Motor neuron (in vitro differentiated cells): ENCODE results near the gene P3H3. TPM values are rescaled to one million over a fixed set of nuclear protein-coding genes. Genes with fewer than 3 reads are reported as not detected.

Source experiments
- ATAC-seq, 8 experiments: fragments of 200-7000 bp; cut with Tn5 transposase; replicated peaks in 6 of 8; 2 replicates each; pipeline ENCODE4 v1.8.0; 2021; ENCODE audit warnings: mild to moderate bottlenecking in 8 of 8, moderate library complexity in 8 of 8
- H3K27ac ChIP-seq, 2 donors: fragments of 250-450 bp; sonication (Bioruptor Pico); 2 replicates each; pipeline ENCODE4 v1.9.0; 2021; ENCODE audit warnings: antibody characterized with exemption in 2 of 2, mild to moderate bottlenecking in 2 of 2, moderate library complexity in 1 of 2
- H3K4me1 ChIP-seq, 2 donors: fragments of 250-450 bp; sonication (Bioruptor Pico); replicated peaks in 1 of 2; 2 replicates each; pipeline ENCODE4 v1.6.1; 2021; ENCODE audit warnings: antibody characterized with exemption in 2 of 2, mild to moderate bottlenecking in 2 of 2, moderate library complexity in 1 of 2
- H3K4me3 ChIP-seq, 5 donors: fragments of 250-450 bp; sonication (Bioruptor Pico); 2 replicates each; pipeline ENCODE4 v1.9.0; 2021; ENCODE audit warnings: antibody characterized with exemption in 5 of 5, mild to moderate bottlenecking in 5 of 5, moderate library complexity in 4 of 5
- WGBS, 10 experiments: fragments of 450-650 bp; shearing (Covaris generic); methylation state at CpG; one replicate each; pipeline ENCODE4 v1.0.0; 2022; 5-methylcytosine and 5-hydroxymethylcytosine counted together
- in situ Hi-C, 9 experiments: fragments of 400-800 bp; cut with MboI; loops; one replicate each; pipeline ENCODE4 v1.15.0; 2021; ENCODE audit warnings: low sequenced_read_pairs in 9 of 9, low pct_unique_long_range_greater_than_20kb in 2 of 9; ENCODE audit not compliant: unreplicated experiment in 9 of 9
- total RNA-seq, 8 experiments: library from RNA; unstranded; fragments of 300-600 nt; gene quantifications; 2 replicates each; pipeline versions ENCODE4 v1.2.3 to v1.2.4, GENCODE V29; 2022

Gene P3H3
- total RNA-seq, 8 experiments from 2014 or later = 9.9 to 31.2 (median 17.8) TPM

DNA sequence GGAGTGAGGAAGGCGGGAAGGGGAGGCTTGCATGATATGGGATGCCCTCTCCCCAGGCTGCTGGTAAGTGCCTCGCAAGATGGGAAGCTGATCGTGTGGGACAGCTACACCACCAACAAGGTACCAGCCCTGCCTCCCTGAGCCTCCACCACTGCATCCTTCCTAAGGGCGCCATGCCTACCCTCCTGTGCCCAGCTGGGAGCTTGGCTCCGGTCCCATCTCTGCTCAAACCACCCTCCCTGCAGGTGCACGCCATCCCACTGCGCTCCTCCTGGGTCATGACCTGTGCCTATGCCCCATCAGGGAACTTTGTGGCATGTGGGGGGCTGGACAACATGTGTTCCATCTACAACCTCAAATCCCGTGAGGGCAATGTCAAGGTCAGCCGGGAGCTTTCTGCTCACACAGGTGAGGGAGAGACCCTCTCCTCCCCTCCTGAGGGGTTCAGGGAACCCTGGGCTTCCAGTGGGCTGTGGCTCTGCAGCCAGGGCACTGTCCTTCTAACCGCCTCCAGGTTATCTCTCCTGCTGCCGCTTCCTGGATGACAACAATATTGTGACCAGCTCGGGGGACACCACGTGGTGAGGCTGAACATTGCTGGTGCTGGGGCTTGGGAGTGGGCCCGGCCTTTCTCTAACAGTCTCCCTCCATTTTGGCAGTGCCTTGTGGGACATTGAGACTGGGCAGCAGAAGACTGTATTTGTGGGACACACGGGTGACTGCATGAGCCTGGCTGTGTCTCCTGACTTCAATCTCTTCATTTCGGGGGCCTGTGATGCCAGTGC is 15.1 kb downstream of the P3H3 start:
- Histone ChIP-seq H3K27ac (no peak overlapping the region), H3K4me3 (no peak overlapping the region), H3K4me1 (peaks cover 20 to 28% of the 10 kb centered on the region in 2 donors)
- ATAC-seq = peak in 1 of 8 experiments; percentile 63
- WGBS, 10 experiments = 40 to 100% (median 100%) methylated on average over 1 to 3 of the region's 16 CpGs; no CpG with 5 or more reads in 2 of the 10 experiments
- in situ Hi-C loops = loop anchor here in 1 of 9 experiments (25.0 kb wide), 1 partner anchor 106 kb away; no protein-coding TSS in a partner anchor

DNA sequence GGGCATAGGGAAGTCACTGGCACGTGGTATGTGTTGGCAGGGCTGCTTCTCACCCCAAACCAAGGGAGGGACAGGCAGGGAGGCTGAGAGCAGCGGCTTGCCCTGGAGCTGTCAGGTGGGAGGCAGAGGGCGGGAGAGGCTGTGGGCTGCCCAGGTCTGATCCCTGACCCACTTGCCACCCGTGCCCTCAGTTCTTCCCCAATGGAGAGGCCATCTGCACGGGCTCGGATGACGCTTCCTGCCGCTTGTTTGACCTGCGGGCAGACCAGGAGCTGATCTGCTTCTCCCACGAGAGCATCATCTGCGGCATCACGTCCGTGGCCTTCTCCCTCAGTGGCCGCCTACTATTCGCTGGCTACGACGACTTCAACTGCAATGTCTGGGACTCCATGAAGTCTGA is 17.2 kb downstream of the P3H3 start:
- no peak for ATAC-seq
- Histone ChIP-seq H3K4me3 (no peak overlapping the region), H3K4me1 (peaks cover 4 to 11% of the 10 kb centered on the region in 2 donors), H3K27ac (no peak overlapping the region)
- 88 to 100% (median 96%) methylated on average over 1 to 8 of the region's 17 CpGs; no CpG with 5 or more reads in 6 of the 10 experiments for WGBS, 10 experiments
- in situ Hi-C loops = loop anchor here in 1 of 9 experiments (25.0 kb wide), 1 partner anchor 108 kb away; no protein-coding TSS in a partner anchor

DNA sequence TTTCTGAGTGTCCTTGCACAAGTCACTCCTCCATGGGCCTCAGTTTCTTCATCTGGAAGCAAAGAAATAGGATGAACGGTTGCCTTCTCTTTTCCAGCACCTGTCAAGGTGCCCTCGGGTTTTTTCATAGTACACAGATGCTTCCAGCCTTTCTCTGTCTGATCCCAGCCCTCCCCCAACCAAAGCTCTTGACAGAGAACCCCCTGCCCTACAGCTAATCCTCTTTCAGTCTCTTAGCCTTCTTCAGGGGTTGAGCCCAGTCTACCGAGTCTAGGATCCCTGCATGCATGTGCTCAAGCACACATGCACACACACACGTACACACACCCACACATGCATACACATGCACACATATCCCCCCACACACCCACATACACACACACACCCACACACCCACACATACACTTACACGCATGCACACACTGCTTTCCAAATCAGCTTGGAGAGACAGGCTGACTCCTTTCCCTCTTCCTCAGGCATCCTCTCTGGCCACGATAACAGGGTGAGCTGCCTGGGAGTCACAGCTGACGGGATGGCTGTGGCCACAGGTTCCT is 18.2 kb downstream of the P3H3 start:
- Histone ChIP-seq H3K4me3 (no peak overlapping the region), H3K4me1 (peaks cover 0 to 1% of the 10 kb centered on the region in 2 donors), H3K27ac (no peak overlapping the region)
- in situ Hi-C loops = loop anchor here in 1 of 9 experiments (25.0 kb wide), 1 partner anchor 109 kb away; no protein-coding TSS in a partner anchor
- ATAC-seq = no peak
- 0 to 94% (median 75%) methylated on average over 1 to 4 of the region's 7 CpGs; no CpG with 5 or more reads in 4 of the 10 experiments for WGBS, 10 experiments

DNA sequence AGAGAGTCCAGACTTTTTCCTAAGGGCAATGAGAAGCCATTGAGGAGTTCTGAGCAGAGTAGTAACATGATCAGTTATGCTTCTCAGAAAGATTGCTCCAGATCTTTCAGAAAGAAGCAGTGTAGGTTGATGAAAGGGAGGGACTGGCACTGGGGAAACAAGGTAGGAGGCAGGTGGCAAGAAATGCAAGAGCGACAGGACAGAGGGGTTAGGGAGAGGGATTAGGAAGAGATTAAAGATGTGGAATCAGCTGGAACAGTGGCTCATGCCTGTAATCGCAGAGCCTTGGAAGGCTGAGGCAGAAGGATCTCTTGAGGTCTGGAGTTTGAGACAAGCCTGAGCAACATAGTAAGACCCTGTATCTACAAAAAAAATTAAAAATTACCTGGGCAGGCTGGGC is 19.5 kb downstream of the P3H3 start:
- H3K4me3 ChIP-seq = no peak overlapping the region
- no peak overlapping the region for H3K27ac ChIP-seq
- in situ Hi-C loops = loop anchor here in 1 of 9 experiments (25.0 kb wide), 1 partner anchor 110 kb away; no protein-coding TSS in a partner anchor
- H3K4me1 ChIP-seq = no peaks in the 10 kb centered on the region
- no peak for ATAC-seq
- WGBS, 10 experiments = 90 to 100% (median 100%) methylated on average over 1 to 2 of the region's 2 CpGs

DNA sequence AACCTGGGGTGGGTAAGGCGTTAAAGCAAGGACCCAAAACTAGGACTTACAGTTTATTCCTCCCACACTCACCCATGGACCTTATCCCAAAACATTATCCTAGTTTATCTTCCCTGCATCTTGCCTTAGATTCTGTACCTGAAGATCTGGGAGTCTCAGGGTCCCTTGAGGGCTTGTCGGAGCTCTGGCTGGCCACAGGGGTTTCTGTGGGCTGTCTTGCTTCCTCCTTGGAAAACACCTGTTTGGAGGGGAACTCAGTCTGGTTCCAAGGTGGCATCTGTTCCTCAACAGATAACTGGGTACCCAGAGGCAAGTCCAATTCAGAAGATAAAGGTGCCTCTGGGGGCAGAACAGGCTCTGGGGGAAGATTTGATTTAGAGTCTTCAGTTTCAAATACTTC is 21.2 kb downstream of the P3H3 start:
- peaks cover 11% of the 10 kb centered on the region in 2 donors for H3K4me1 ChIP-seq
- WGBS, 10 experiments = 75 to 100% (median 86%) methylated on average over 1 to 2 of the region's 2 CpGs; no CpG with 5 or more reads in 6 of the 10 experiments
- no peak overlapping the region for H3K27ac ChIP-seq
- in situ Hi-C loops = loop anchor here in 1 of 9 experiments (25.0 kb wide), 1 partner anchor 112 kb away; no protein-coding TSS in a partner anchor
- ATAC-seq = no peak
- H3K4me3 ChIP-seq = no peak overlapping the region

DNA sequence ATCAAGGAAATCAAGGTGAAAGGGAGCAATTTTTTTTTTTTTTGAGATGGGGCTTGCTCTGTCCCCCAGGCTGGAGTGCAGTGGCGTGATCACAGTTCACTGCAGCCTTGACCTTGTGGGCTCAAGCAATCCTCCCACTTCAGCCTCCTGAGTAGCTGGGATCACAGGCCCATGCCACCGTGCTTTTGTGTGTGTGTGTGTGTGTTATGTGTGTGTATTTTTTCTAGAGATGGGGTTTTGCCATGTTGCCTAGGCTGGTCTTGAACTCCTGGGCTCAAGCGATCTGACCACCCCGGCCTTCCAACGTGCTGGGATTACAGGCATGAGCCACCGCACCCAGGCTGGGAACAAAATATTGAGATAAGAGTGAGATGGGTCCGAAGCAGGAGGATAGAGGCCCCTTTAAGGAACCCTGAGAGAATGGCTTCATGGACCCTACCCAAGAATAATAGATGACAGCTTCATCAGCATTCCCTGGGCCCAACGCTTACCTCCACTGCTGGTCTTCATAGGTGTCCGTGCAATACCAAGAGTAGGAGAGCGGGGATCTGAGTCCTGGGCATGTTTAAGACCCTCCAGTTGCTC is 21.9 kb downstream of the P3H3 start:
- in situ Hi-C loops = loop anchor here in 1 of 9 experiments (25.0 kb wide), 1 partner anchor 113 kb away; no protein-coding TSS in a partner anchor
- ATAC-seq = no peak
- WGBS, 10 experiments = 40 to 93% (median 62%) methylated on average over 1 to 10 of the region's 10 CpGs; no CpG with 5 or more reads in 3 of the 10 experiments
- no peak overlapping the region for H3K27ac ChIP-seq
- peaks cover 11% of the 10 kb centered on the region in 2 donors for H3K4me1 ChIP-seq
- peak overlapping the region in 1 of 5 donors; percentile 62 for H3K4me3 ChIP-seq

DNA sequence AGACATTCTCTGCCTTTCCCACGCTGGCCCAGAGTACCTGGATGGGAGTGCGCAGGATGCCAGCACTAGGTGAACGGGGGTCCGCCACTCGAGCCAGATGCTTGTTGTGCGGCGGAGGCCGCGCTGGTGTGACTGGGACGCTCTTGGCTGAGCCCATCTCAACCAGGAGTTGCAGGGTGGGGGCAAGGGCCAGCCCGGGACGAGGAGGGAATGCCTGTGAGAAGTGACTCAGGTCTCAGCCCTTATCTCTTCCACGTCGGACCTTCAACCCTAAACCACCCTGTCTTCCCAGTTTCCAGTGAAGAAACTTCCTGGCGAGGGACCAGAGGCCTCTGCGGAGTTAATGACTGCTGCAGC is 22.6 kb downstream of the P3H3 start:
- 0 to 40% (median 11%) methylated on average over 1 to 10 of the region's 16 CpGs; no CpG with 5 or more reads in 4 of the 10 experiments for WGBS, 10 experiments
- Histone ChIP-seq H3K27ac (peak overlapping the region in 1 of 2 donors; percentile 10), H3K4me1 (peaks cover 11% of the 10 kb centered on the region in 2 donors), H3K4me3 (peak overlapping the region in 1 of 5 donors; percentile 62)
- in situ Hi-C loops = no loop called here
- no peak for ATAC-seq

DNA sequence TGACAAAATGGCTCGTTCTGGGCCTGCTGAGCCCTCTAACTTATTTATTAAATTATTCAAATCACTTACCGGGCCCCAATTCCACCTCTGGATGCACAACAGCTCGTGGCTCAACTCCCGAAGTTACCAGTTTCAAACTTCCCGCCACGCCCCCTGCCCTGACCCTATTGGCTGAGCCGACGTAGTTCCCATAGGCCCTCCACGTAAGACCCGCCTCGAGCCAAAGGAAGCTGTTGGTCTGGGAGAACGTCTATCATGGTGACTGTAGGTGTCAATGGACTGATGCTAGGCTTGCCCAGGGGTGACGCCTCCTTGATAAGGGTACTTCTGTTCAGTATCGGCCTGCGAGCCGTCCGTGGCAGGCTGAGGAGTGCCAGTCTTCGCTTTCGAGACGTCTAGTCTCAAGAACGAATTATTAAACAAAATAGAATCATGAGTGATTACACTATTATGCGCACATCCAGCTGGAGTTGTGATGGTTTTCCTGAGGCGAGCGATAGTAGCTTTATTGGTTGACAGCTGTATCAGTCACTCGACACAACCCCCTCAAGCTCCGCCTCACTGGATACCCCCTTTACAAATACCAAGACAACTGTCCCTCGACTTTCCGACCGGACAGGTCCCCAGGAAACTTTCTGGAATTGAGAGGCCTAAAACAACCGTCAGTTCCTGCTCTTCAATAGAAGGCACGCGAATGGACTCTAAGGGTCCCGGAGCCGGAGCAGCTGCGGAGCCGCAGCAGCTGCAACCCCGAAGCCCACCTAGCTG is 23.1 kb downstream of the P3H3 start, which contains the start of gene CDCA3:
CDCA3 (minus strand) TSS at position 134 of the 768 bp plus-strand sequence. CDS start 334 bp downstream, outside the sequence.
- in situ Hi-C loops = no loop called here
- peak; percentile 35 to 55 (median 49) for ATAC-seq
- H3K4me1 ChIP-seq = peaks cover 11% of the 10 kb centered on the region in 2 donors
- peak within 1 kb of the TSS; percentile 94 to 98 for H3K27ac ChIP-seq
- WGBS, 10 experiments = 0 to 3% (median 0%) methylated on average over 4 to 18 of the region's 37 CpGs; no CpG with 5 or more reads in 2 of the 10 experiments
- H3K4me3 ChIP-seq = peak within 1 kb of the TSS; percentile 62 to 83 (median 69)

DNA sequence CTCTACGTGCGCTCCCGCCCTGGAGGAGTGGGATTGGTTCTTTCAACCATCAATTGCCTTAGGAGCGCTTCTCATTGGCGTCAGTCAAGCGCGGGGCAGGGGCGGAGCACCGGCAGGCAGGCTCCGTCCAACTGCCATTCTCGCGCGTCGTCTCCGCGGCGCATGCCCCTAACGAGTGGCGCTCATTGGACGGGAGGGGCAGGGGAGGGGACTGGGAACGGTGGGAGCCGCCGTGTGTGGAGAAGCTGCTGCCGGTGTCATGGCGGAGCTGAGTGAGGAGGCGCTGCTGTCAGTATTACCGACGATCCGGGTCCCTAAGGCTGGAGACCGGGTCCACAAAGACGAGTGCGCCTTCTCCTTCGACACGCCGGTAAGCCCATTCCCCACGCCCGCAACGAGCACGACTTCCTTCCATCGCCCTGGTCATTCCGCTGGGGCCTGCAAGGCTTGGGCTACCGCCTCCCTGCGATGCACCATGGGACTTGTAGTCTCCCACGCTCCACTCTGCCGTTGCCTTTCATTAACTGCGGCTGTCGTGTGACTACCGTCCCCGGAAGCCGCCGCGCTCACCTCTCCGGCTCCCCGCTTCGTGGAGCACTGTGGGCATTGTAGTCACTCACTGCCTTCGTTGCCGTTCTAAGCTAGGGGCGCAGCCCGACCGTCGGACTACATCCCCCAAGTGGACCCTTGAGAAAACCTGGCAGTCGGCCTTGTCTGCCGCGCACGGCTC is 23.9 kb downstream of the P3H3 start, which contains the start of gene USP5:
USP5 (plus strand) TSS at position 230 of the 730 bp plus-strand sequence; CDS start at position 260, 30 bp downstream.
- in situ Hi-C loops = no loop called here
- Histone ChIP-seq H3K27ac (peak within 1 kb of the TSS; percentile 94 to 98), H3K4me1 (peaks cover 11% of the 10 kb centered on the region in 2 donors), H3K4me3 (peak within 1 kb of the TSS; percentile 62 to 83 (median 69))
- ATAC-seq = peak; percentile 78 to 88 (median 84)
- WGBS, 10 experiments = 0 to 2% (median 0%) methylated on average over 1 to 14 of the region's 65 CpGs; no CpG with 5 or more reads in 4 of the 10 experiments

DNA sequence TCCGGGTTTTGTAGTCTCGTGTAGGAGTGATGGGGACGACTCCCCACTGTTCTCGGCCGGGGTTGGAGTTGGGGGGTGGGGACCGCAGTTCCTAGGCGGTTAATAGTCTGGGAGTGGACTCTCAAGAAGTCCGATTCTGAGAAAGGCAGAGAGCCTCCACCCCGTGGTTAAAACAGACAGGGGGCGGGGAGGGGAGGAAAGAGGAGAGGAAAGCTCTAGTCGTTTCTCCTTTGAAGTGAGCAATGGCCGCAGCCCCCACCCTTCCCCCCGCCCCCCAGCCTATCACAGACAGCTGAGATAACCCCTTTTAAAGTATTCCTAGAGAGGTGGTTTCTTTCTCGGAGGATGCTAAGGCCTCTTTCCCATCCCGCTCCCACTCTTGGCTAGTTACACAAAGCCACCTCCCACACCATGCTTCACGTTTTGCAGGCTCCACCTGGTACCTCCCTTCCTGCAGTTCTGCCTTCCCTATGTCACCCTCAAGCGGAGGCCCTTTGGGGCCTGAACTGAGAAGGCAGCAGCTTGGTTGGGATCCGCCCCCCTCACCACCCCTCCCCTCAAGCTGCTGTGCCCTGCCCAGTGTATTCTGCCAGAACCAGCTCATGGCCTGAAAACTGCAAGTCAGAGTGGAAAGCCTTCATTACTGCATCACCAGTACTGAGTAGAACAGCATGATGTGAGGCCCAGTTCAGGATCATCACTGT is 24.6 kb downstream of the P3H3 start:
- 0 to 6% (median 0%) methylated on average over 1 to 3 of the region's 18 CpGs; no CpG with 5 or more reads in 5 of the 10 experiments for WGBS, 10 experiments
- ATAC-seq = peak; percentile 0 to 19 (median 12)
- peak overlapping the region; percentile 77 to 86 for H3K27ac ChIP-seq
- H3K4me3 ChIP-seq = peak overlapping the region; percentile 62 to 83 (median 69)
- H3K4me1 ChIP-seq = peaks cover 11% of the 10 kb centered on the region in 2 donors
- in situ Hi-C loops = no loop called here

DNA sequence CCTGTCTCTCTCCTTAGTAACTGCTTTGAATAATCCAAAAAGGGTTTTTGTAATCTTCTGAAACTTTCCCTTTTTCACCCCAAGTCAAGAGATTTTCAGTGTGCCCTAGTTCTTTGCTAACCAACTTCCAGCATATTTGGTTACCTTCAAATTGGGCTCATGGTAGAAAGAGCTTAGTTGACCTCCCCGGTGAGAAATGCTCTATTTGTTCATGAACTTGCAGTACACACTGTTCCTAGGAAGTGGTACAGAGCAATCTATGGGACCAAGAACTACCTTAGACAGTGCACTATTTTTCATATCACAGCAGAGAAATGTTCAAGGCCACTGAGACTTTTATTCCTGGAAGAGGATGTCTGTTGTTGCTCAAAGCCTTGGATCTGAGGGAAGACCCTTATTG is 25.4 kb downstream of the P3H3 start:
- WGBS, 10 experiments = 57 to 100% (median 86%) methylated on average over 1 of the region's 1 CpG; no CpG with 5 or more reads in 3 of the 10 experiments
- in situ Hi-C loops = no loop called here
- ATAC-seq = no peak
- Histone ChIP-seq H3K27ac (peak overlapping the region; percentile 77 to 86), H3K4me1 (peaks cover 11% of the 10 kb centered on the region in 2 donors), H3K4me3 (peak overlapping the region; percentile 62 to 83 (median 69))
